Endothelial cell of umbilical vein (primary cell): ENCODE data around the gene CDCP1. TPM values are rescaled to one million over a fixed set of nuclear protein-coding genes. Genes with fewer than 3 reads are reported as not detected.

Experiments used
- BruUV-seq: library from RNA; stranded (reverse); fragments of 400-500 nt; replicated peaks from 2 replicates; lab custom pipeline; 2021; lab: Mats Ljungman, UMichigan
- CTCF ChIA-PET: fragments of 300-600, 350-600 bp; sonication (Branson Sonifier 250); formaldehyde crosslinking; loops from one replicate; lab custom pipeline; 2021; ENCODE audit warnings: antibody characterized with exemption, inconsistent platforms; lab: Charles Lee
- POLR2A ChIA-PET: fragments of 300-600, 350-600 bp; sonication (Branson Sonifier 250); formaldehyde crosslinking; loops from one replicate; lab custom pipeline; 2021; ENCODE audit warnings: antibody characterized with exemption, inconsistent platforms; lab: Charles Lee
- DNase-seq: peaks from one replicate; pipeline ENCODE4 v3.0.0-alpha.2; 2011; ENCODE audit warnings: low read depth, low spot score
- FAIRE-seq: peaks from 2 replicates; lab custom pipeline; 2011; peaks lifted over from hg19 to GRCh38; lab: Jason Lieb, UNC
- H2AFZ ChIP-seq: 2 replicates; pipeline ENCODE4 v1.6.0; 2012; ENCODE audit warnings: low read depth, low read length, control low read depth, inconsistent platforms
- H3K27ac ChIP-seq: 2 replicates; pipeline ENCODE4 v1.5.1; 2011; ENCODE audit warnings: low read depth, mild to moderate bottlenecking, control low read depth, low read length, moderate library complexity; ENCODE audit not compliant: insufficient read depth
- H3K27me3 ChIP-seq, 2 experiments: 2 replicates each; pipeline versions ENCODE4 v1.6.0 to v1.6.1; 2011; ENCODE audit warnings: low read length in 2 of 2, mixed read lengths in 1 of 2; ENCODE audit not compliant: control insufficient read depth in 2 of 2, insufficient read depth in 2 of 2
- H3K36me3 ChIP-seq, 2 experiments: 2 replicates in 1 of 2; 3 replicates in 1 of 2; pipeline ENCODE4 v1.5.1; 2011; ENCODE audit warnings: low read length in 2 of 2, mild to moderate bottlenecking in 1 of 2, moderate library complexity in 1 of 2; ENCODE audit not compliant: control insufficient read depth in 2 of 2, insufficient read depth in 2 of 2; ENCODE audit errors: extremely low read depth in 1 of 2
- H3K4me1 ChIP-seq: 3 replicates; pipeline ENCODE4 v1.5.1; 2011; ENCODE audit warnings: mild to moderate bottlenecking, low read length; ENCODE audit not compliant: control insufficient read depth, insufficient read depth; ENCODE audit errors: extremely low read depth
- H3K4me2 ChIP-seq: 2 replicates; pipeline ENCODE4 v1.6.1; 2011; ENCODE audit warnings: low read length, control low read depth, mixed read lengths; ENCODE audit not compliant: insufficient read depth
- H3K4me3 ChIP-seq, 3 experiments: fragments of 200-600 bp in 1 of 3; sonication (generic), shearing (Covaris generic) in 1 of 3; replicated peaks in 1 of 3; 2 replicates each; pipeline ENCODE4 v1.5.1; 2011 to 2016; ENCODE audit warnings: control low read depth in 3 of 3, low read length in 3 of 3, mild to moderate bottlenecking in 2 of 3, inconsistent platforms in 1 of 3, low read depth in 1 of 3, moderate library complexity in 1 of 3; ENCODE audit not compliant: insufficient read depth in 1 of 3
- H3K79me2 ChIP-seq: 2 replicates; pipeline ENCODE4 v1.6.0; 2012; ENCODE audit warnings: low read length, inconsistent platforms; ENCODE audit not compliant: control insufficient read depth, insufficient read depth
- H3K9ac ChIP-seq: replicated peaks from 2 replicates; pipeline ENCODE3; 2011; ENCODE audit warnings: low read length, control low read depth; ENCODE audit not compliant: insufficient read depth; ENCODE audit errors: extremely low read depth
- H3K9me1 ChIP-seq: replicated peaks from 3 replicates; pipeline ENCODE4 v1.6.0; 2011; ENCODE audit warnings: mild to moderate bottlenecking, low read length; ENCODE audit not compliant: control insufficient read depth, insufficient read depth; ENCODE audit errors: extremely low read depth
- H3K9me3 ChIP-seq: replicated peaks from 2 replicates; pipeline ENCODE4 v1.5.1; 2012; ENCODE audit warnings: low read length, inconsistent platforms; ENCODE audit not compliant: control insufficient read depth, insufficient read depth
- H4K20me1 ChIP-seq: replicated peaks from 2 replicates; pipeline ENCODE3; 2011; ENCODE audit warnings: mild to moderate bottlenecking, low read length; ENCODE audit not compliant: control insufficient read depth, insufficient read depth; ENCODE audit errors: extremely low read depth
- EZH2 ChIP-seq: IDR thresholded peaks from 2 replicates; pipeline ENCODE4 v1.6.1; 2012; ENCODE audit warnings: borderline replicate concordance, low read depth, mild to moderate bottlenecking, moderate library complexity, low read length, inconsistent platforms; ENCODE audit not compliant: severe bottlenecking
- FOS ChIP-seq: IDR thresholded peaks from 2 replicates; pipeline ENCODE4 v1.6.1; 2011; ENCODE audit warnings: mild to moderate bottlenecking, low read length, moderate library complexity, borderline replicate concordance; ENCODE audit not compliant: insufficient read depth
- JUN ChIP-seq: IDR thresholded peaks from 2 replicates; pipeline ENCODE4 v1.6.1; 2011; ENCODE audit warnings: borderline replicate concordance, low read depth; ENCODE audit not compliant: insufficient read length, insufficient read depth
- MYC ChIP-seq: IDR thresholded peaks from one replicate; pipeline ENCODE4 v1.6.1; 2011; ENCODE audit warnings: mild to moderate bottlenecking, low read depth, low read length
- POLR2A ChIP-seq: IDR thresholded peaks from 2 replicates; pipeline ENCODE4 v1.6.1; 2012; ENCODE audit warnings: low read depth, mild to moderate bottlenecking, control low read depth, low read length
- POLR2AphosphoS5 ChIP-seq: IDR thresholded peaks from 2 replicates; pipeline ENCODE4 v1.6.1; 2012; ENCODE audit warnings: low read depth, mild to moderate bottlenecking, control low read depth, low read length, moderate library complexity; ENCODE audit not compliant: insufficient read depth
- dilution Hi-C: fragments of 300-500 bp; cut with MboI; formaldehyde crosslinking; loops from one replicate; pipeline ENCODE4 v1.15.0; 2019; ENCODE audit warnings: low sequenced_read_pairs; ENCODE audit not compliant: extremely low pct_ligation_motif_present
- intact Hi-C: fragments of 100-400 bp; cut with micrococcal nuclease; formaldehyde crosslinking; loops from one replicate; pipeline ENCODE4 v1.10.0; 2022
- polyA plus RNA-seq, 4 experiments: library from polyadenylated mRNA; depleted of rRNA in 3 of 4; stranded (reverse) in 3 of 4; unstranded in 1 of 4; fragments of >200 nt; gene quantifications; 2 replicates each; pipeline versions ENCODE4 v1.2.1 to v1.2.3, GENCODE V29; 2011 to 2012; ENCODE audit warnings: missing spikeins in 1 of 4
- total RNA-seq: library from RNA; stranded (reverse); gene quantifications from 2 replicates; pipeline ENCODE4 v1.2.3, GENCODE V29; 2021
- TF ChIP-seq, protein P1 (sequence below): IDR thresholded peaks from 2 replicates; pipeline ENCODE4 v1.6.1; 2011; ENCODE audit not compliant: insufficient read depth, insufficient read length
- TF ChIP-seq, protein P2 (sequence below), 2 donors: IDR thresholded peaks; 1 replicate in 1 of 2; 2 replicates in 1 of 2; pipeline ENCODE4 v1.5.1; 2011; ENCODE audit warnings: low read length in 2 of 2, mild to moderate bottlenecking in 2 of 2, moderate library complexity in 2 of 2, control low read depth in 1 of 2, inconsistent platforms in 1 of 2, low read depth in 1 of 2; ENCODE audit not compliant: insufficient read depth in 1 of 2; ENCODE audit errors: extremely low read depth in 1 of 2

Gene CDCP1
- total and polyA plus RNA-seq, 2 donors (not counting 3 experiments of a cell fraction or from before 2014, with no cell fraction given), result 0.01 to 0.22 TPM

DNA sequence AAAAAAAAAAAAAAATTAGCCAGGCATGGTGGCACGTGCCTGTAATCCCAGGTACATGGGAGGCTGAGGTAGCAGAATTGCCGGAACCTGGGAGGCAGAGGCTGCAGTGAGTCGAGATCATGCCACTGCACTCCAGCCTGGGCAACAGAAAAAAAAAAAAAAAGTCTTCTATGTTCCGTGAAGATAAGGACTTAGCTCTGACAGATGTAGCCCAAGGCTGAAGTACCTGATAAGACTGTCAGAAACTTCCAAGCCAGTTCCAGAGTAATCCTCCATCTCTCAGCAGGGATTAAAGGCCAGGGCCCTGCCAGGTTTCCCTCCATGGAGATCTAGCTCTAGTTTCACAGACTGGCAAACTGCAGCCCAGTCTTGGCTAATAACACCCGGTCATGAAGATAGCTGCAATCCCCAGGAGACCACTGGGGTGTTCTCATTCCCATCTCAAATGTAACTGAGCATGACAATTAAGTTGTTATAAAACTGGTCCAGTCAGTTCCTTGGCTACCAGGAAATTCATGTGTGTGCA, 8.5 kb downstream of the CDCP1 start:
- H3K36me3 ChIP-seq, result no peaks in the 10 kb centered on the region
- no peaks in the 10 kb centered on the region for H4K20me1 ChIP-seq
- no peaks in the 10 kb centered on the region for H3K27me3 ChIP-seq
- no TSS peak for BruUV-seq
- no peak overlapping the region for H2AFZ ChIP-seq
- H3K4me3 ChIP-seq, result no peak overlapping the region
- intact Hi-C loops, result no loop called here
- H3K9me1 ChIP-seq, result no peaks in the 10 kb centered on the region
- TF ChIP-seq POLR2A, result no peak
- TF ChIP-seq EZH2, result no peak
- no peak for TF ChIP-seq JUN
- no peak for TF ChIP-seq POLR2AphosphoS5
- TF ChIP-seq MYC, result no peak
- no peak for TF ChIP-seq FOS
- TF ChIP-seq, protein P1, sequence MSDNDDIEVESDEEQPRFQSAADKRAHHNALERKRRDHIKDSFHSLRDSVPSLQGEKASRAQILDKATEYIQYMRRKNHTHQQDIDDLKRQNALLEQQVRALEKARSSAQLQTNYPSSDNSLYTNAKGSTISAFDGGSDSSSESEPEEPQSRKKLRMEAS, result no peak
- TF ChIP-seq, protein P2, sequence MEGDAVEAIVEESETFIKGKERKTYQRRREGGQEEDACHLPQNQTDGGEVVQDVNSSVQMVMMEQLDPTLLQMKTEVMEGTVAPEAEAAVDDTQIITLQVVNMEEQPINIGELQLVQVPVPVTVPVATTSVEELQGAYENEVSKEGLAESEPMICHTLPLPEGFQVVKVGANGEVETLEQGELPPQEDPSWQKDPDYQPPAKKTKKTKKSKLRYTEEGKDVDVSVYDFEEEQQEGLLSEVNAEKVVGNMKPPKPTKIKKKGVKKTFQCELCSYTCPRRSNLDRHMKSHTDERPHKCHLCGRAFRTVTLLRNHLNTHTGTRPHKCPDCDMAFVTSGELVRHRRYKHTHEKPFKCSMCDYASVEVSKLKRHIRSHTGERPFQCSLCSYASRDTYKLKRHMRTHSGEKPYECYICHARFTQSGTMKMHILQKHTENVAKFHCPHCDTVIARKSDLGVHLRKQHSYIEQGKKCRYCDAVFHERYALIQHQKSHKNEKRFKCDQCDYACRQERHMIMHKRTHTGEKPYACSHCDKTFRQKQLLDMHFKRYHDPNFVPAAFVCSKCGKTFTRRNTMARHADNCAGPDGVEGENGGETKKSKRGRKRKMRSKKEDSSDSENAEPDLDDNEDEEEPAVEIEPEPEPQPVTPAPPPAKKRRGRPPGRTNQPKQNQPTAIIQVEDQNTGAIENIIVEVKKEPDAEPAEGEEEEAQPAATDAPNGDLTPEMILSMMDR (IDR thresholded peaks at IDR 0.05; ENCODE audit: extremely low read depth in 1 of 2, insufficient read depth in 1 of 2, low read depth in 1 of 2, low read length in 2 of 2), result no peak
- no peak overlapping the region for H3K4me2 ChIP-seq
- dilution Hi-C loops, result no loop called here
- DNase-seq (no peak), FAIRE-seq (no peak)
- H3K9ac ChIP-seq, result no peak overlapping the region
- ChIA-PET POLR2A (no interaction called here), CTCF (interaction anchor here (1.1 to 2.1 kb wide), 2 partner anchors 14 to 97 kb away, joined by 5 to 11 read pairs; no protein-coding TSS in a partner anchor)
- H3K4me1 ChIP-seq, result no peaks in the 10 kb centered on the region
- no peaks in the 10 kb centered on the region for H3K79me2 ChIP-seq
- no peak overlapping the region for H3K27ac ChIP-seq
- no peaks in the 10 kb centered on the region for H3K9me3 ChIP-seq
